Right lobe of liver (tissue), 6 donors: ENCODE results near the gene SPAG16. TPM values are rescaled to one million over a fixed set of nuclear protein-coding genes. Genes with fewer than 3 reads are reported as not detected.

Experiments
- ATAC-seq, 4 donors: fragments of 200-7000 bp; cut with Tn5 transposase; one replicate each; pipeline ENCODE4 v1.9.1; 2020; ENCODE audit warnings: mild to moderate bottlenecking in 4 of 4, moderate library complexity in 4 of 4
- DNase-seq, 3 donors: peaks; one replicate each; pipeline ENCODE4 v3.0.0-alpha.2; 2020
- H3K27ac ChIP-seq, 3 donors: fragments of 200-600 bp; one replicate each; pipeline ENCODE4 v1.8.0; 2022
- H3K27me3 ChIP-seq, 2 donors: fragments of 200-600 bp; one replicate each; pipeline ENCODE4 v1.8.0; 2022
- H3K36me3 ChIP-seq, 4 donors: fragments of 200-600 bp; sonication (generic) in 1 of 4; one replicate each; pipeline versions ENCODE4 v1.5.1 to v1.8.0; 2017 to 2022; ENCODE audit warnings: control low read depth in 1 of 4
- H3K4me1 ChIP-seq, 4 donors: fragments of 200-600 bp; sonication (generic) in 1 of 4; one replicate each; pipeline versions ENCODE4 v1.5.1 to v1.8.0; 2017 to 2022; ENCODE audit warnings: control low read depth in 1 of 4
- H3K4me3 ChIP-seq, 3 donors: fragments of 200-600 bp; one replicate each; pipeline ENCODE4 v1.8.0; 2022
- H3K9me3 ChIP-seq, 4 donors: fragments of 200-600 bp; sonication (generic) in 1 of 4; one replicate each; pipeline versions ENCODE4 v1.5.1 to v1.8.0; 2017 to 2022; ENCODE audit warnings: control low read depth in 1 of 4
- POLR2A ChIP-seq: fragments of 450-650 bp; IDR thresholded peaks from one replicate; pipeline ENCODE4 v1.6.1; 2017; ENCODE audit warnings: antibody characterized with exemption, mild to moderate bottlenecking
- WGBS: methylation state at CpG from one replicate; pipeline ENCODE4 v1.1.6; 2018; ENCODE audit warnings: low coverage, low lambda C conversion rate; ENCODE audit not compliant: insufficient coverage; ENCODE audit errors: missing lambda C conversion rate; 5-methylcytosine and 5-hydroxymethylcytosine counted together
- intact Hi-C, 2 donors: fragments of 100-400 bp; cut with DNase I; formaldehyde crosslinking; loops; one replicate each; pipeline versions ENCODE4 v1.11.2 to v1.14.1; 2022
- total RNA-seq, 6 experiments: library from RNA; depleted of rRNA in 2 of 6; stranded (reverse); fragments of >200 nt in 2 of 6; fragmentation: NEBNext Ultra II Directional in 3 of 6; extraction: Animal tissue kit (Norgen Biotek cat#: 25700) in 3 of 6; gene quantifications; one replicate each; pipeline versions ENCODE4 v1.1.0 to v1.2.4, GENCODE V29; 2016 to 2023
- TF ChIP-seq, protein P1 (sequence below), 4 donors: fragments of 200-600 bp in 3 of 4; fragments of 450-650 bp in 1 of 4; IDR thresholded peaks; one replicate each; pipeline versions ENCODE4 v1.5.1 to v1.8.0; 2016 to 2022; ENCODE audit warnings: antibody characterized with exemption in 4 of 4, mild to moderate bottlenecking in 2 of 4
- donor health status: DM: no; HTN: yes; CAD: no.
- donor health status: DM: no; HTN: no; CAD: no.
- donor health status: DM: no; HTN: no; CAD: no.
- donor health status: DM: no; HTN: yes; CAD: no.
- donor health status: DM: no; HTN: yes; CAD: no.

Gene SPAG16
- total RNA-seq, 6 experiments from 2014 or later: 7.2 to 15.3 (median 9.0) TPM

DNA sequence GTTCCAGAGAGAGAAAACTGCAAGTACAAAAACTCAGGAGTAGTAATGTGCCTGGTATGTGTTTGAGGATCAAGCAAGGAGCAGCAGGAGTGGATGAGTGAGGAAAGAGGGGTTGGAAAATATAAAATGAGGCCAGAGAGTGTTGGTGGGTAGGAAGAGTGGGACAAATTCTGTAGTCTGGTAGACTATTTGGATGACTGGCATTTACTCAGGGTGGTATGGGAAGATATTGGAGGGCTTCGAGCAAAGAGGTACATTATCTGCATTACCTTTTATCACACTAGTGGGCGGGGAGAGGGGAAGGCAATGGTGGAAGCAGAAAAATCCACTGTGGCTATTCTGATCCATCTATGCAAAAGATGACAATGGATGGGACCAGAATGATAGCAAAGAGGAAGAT, 744.9 kb downstream of the SPAG16 start:
- no peaks in the 10 kb centered on the region for H3K36me3 ChIP-seq
- H3K4me3 ChIP-seq: no peak overlapping the region
- no peaks in the 10 kb centered on the region for H3K4me1 ChIP-seq
- DNase-seq: no peak
- TF ChIP-seq POLR2A: no peak
- TF ChIP-seq, protein P1, sequence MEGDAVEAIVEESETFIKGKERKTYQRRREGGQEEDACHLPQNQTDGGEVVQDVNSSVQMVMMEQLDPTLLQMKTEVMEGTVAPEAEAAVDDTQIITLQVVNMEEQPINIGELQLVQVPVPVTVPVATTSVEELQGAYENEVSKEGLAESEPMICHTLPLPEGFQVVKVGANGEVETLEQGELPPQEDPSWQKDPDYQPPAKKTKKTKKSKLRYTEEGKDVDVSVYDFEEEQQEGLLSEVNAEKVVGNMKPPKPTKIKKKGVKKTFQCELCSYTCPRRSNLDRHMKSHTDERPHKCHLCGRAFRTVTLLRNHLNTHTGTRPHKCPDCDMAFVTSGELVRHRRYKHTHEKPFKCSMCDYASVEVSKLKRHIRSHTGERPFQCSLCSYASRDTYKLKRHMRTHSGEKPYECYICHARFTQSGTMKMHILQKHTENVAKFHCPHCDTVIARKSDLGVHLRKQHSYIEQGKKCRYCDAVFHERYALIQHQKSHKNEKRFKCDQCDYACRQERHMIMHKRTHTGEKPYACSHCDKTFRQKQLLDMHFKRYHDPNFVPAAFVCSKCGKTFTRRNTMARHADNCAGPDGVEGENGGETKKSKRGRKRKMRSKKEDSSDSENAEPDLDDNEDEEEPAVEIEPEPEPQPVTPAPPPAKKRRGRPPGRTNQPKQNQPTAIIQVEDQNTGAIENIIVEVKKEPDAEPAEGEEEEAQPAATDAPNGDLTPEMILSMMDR (IDR thresholded peaks at IDR 0.05): no peak
- H3K27ac ChIP-seq: no peak overlapping the region
- 50% methylated on average over 2 of the region's 2 CpGs for WGBS
- no peaks in the 10 kb centered on the region for H3K27me3 ChIP-seq
- no peak for ATAC-seq
- no peaks in the 10 kb centered on the region for H3K9me3 ChIP-seq
- intact Hi-C loops: no loop called here

DNA sequence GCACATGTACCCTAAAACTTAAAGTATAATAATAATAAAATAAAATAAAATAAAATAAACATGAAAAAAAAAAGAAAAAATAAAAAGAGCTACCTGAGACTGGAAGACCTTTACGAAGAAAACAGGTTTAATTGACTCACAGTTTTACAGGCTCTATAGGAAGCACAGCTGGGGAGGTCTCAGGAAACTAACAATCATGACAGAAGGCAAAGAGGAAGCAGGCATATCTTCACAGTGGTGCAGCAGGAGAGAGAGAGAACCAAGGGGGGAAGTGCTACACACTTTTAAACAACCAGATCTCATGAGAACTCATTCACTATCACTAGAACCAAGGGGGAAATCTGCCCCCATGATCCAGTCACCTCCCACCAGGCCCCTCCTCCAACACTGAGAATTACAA, 747.3 kb downstream of the SPAG16 start:
- ATAC-seq: no peak
- intact Hi-C loops: no loop called here
- Histone ChIP-seq H3K27ac (no peak overlapping the region), H3K4me1 (no peaks in the 10 kb centered on the region), H3K4me3 (no peak overlapping the region), H3K9me3 (no peaks in the 10 kb centered on the region), H3K27me3 (no peaks in the 10 kb centered on the region), H3K36me3 (no peaks in the 10 kb centered on the region)
- no peak for TF ChIP-seq POLR2A
- TF ChIP-seq, protein P1 (IDR thresholded peaks at IDR 0.05): no peak
- WGBS: 21% methylated on average over 1 of the region's 1 CpG
- DNase-seq: no peak

DNA sequence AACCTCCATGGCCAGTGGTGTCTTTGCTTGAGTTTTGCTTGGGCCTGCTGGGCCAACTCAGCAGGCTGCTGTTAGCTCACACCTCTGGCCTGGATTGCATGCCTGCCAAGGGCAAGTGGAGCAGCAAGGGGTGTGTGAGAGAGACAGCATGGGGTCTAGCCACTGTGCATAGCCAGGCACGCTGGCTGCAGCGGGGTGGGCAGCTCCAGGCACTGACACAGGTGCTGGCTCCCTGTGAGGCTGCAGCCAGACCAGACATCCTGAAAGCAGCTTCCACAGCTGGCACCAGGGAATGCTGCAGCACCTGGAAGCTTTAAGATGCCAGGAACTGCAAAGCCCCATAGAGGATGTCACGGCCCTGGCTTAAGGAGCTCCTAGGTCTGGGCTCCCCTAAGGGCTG, 750.2 kb downstream of the SPAG16 start:
- ATAC-seq: no peak
- intact Hi-C loops: no loop called here
- no peak for DNase-seq

DNA sequence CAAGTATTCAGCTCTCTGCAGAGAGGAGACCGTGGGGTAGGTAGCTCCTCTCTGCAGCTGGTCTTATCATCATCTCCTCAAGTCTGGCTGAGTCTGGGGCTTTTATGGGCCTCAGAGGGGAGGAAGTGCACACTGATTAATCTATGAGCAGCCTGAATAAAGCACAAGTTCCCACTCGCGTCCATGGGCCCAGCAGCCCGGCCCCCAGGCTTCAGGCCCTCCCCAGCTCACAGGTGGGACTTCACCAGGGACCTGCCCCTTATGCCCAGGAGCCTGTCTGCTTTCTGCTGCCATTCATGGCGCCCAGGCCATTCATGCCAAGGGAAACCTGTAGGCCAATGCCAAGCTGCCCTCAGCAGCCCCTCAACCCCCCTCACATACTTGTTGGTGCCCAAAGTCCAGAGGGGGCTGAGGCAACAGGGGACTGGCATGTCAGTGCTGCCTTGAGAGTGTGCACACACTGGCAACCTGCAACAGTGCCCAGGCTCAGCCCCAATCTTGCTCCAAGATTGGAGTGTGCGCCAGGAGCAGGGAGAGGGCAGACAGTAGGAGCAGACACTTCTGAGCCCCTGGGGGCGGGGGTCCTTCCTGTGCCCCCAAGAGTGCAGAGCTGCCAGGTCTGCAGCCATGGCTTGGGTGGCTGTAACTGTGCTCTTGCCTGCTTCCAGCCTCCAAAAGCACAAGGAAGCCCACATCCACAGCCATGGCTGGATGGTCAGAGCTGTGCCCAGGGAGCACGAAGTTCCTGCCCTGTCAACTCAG, 751.0 kb downstream of the SPAG16 start:
- TF ChIP-seq, protein P1 (IDR thresholded peaks at IDR 0.05): no peak
- no peak for TF ChIP-seq POLR2A
- DNase-seq (no peak), ATAC-seq (no peak)
- intact Hi-C loops: no loop called here
- Histone ChIP-seq H3K4me3 (no peak overlapping the region), H3K27ac (no peak overlapping the region), H3K27me3 (no peaks in the 10 kb centered on the region), H3K4me1 (no peaks in the 10 kb centered on the region), H3K36me3 (no peaks in the 10 kb centered on the region), H3K9me3 (no peaks in the 10 kb centered on the region)
- no CpG with 5 or more reads among the region's 8 CpGs for WGBS

More for the DNA sequence above, 750.2 kb downstream of the SPAG16 start:
- WGBS: 54% methylated on average over 2 of the region's 3 CpGs
- Histone ChIP-seq H3K27me3 (no peaks in the 10 kb centered on the region), H3K4me3 (no peak overlapping the region), H3K4me1 (no peaks in the 10 kb centered on the region), H3K9me3 (no peaks in the 10 kb centered on the region), H3K36me3 (no peaks in the 10 kb centered on the region), H3K27ac (no peak overlapping the region)
- no peak for TF ChIP-seq POLR2A
- TF ChIP-seq, protein P1 (IDR thresholded peaks at IDR 0.05): no peak
